CD1c-positive myeloid dendritic cell (primary cell): Measurements from ENCODE around the gene HNRNPA3.
"Not testable (repeated sequence)": the region's sequence is repeated elsewhere in the genome, so short reads cannot be mapped to it uniquely, and the experiment has no call there.

Experiments used
- DNase-seq: peaks from one replicate; pipeline ENCODE4 v3.0.0-alpha.2; 2016; ENCODE audit errors: extremely low spot score

HNRNPA3 gene

DNA sequence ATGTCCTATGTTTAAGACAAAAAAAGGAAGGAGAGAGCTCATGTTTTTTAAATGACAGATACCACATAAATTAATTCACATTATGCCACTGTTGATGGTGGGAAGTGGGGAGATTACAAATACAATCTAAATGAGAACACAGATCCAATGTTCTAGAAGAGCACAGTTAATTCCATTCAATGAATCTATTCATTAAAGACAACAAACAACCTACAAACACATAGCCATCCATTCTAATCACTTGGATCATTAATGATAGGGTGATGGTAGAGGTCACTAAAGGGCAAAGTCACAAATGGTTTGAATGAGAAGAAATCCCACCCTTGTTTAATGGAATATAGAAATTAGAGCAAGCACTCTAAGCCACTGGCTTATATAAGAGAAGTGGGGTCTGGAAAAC lies 21.7 kb downstream of the HNRNPA3 start:
- no peak for DNase-seq

DNA sequence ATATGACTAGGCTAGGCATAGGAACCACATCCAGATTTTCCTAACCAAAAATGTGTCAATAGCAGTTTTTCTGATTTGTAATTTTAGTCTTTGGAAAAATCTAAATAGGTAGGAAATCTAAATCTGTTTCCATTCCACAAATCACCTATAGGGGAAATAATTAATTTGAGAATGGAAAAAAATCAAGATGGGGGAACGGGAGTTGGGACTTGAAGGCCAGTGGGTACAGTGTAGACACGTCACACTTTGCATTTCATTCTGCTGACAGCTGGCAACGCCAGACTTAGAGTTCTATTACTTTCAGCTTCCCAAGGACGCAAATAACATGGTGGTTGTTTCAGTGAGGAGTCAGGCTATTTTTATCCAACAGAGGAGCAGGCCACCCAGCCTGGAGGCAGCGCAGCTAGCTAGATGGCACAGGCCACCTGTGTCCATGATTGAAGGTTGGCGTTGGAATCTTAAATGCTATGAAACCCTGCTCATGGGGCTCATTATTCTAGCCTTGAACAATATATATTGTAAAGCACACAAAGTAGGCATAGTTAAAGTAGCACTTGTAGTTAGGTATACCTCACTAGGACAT lies 23.4 kb downstream of the HNRNPA3 start:
- DNase-seq, result no peak

- no peak for DNase-seq
These were observed 25.3 kb downstream of the HNRNPA3 start for GRCh38 chr2:177237932-177238331.

GRCh38 chr2:177239053-177239452 lies 26.5 kb downstream of the HNRNPA3 start:
- no peak for DNase-seq

DNA sequence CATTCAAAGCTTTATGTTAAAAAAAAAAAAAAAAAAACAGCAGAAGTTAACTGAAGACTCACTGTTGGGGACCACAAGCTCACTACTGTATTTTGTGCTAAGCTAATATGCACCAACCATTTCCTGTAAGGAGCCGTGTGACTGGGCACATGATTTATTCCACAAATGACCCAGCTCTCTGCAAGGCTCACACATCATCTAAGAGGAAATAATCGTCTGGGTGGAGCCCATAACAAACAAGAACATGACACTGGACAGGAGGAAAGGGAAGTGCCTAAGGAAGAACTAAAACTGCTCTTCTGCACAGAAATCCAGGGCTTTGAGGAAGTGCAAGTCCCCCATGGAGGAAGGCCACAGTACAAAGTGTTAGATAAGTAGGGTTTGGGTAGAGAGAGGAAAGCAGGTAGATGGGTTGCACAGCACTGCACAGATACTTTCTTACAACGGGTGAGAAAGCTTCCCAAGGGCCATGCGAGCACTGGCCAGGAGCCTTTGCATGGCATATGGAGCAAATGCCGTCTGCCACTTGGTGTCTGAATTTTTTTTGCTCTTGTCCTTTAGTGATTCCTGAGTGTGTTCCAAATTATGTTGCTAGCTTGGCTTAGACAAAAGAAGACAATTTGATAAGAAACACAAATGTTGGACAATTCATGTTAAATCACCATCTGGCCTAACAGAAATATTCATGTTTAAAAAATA lies 27.5 kb downstream of the HNRNPA3 start:
- peak; percentile 95 for DNase-seq

GRCh38 chr2:177241711-177242120 lies 29.1 kb downstream of the HNRNPA3 start:
- no peak for DNase-seq

- peak; percentile 84 for DNase-seq
These were observed 29.8 kb downstream of the HNRNPA3 start for GRCh38 chr2:177242121-177242987.

GRCh38 chr2:177243073-177243472 lies 30.5 kb downstream of the HNRNPA3 start:
- DNase-seq, result no peak

GRCh38 chr2:177243476-177243875 lies 30.9 kb downstream of the HNRNPA3 start:
- no peak for DNase-seq

GRCh38 chr2:177244244-177244771 lies 31.7 kb downstream of the HNRNPA3 start:
- DNase-seq, result no peak

DNA sequence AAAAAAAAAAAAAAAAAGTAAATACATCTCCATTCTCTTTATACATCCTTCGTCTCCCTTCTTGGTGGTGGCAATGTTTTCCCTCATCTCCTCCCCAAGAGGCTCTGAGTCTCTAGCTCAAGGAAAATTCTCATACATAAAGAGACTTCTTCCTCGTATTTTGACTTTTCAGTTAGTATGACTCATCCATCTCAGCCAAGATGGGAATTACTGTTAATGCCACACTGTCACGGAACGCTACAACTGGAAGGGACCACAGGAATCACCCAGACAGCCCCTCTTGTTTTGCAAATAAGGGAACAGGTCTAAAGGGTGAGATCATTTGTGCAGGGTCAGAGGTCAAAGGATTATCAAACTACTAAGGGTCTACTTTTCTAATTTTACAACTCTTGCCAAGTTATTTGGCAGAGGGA lies 32.4 kb downstream of the HNRNPA3 start:
- DNase-seq, result peak; percentile 84

GRCh38 chr2:177246000-177246399 lies 33.4 kb downstream of the HNRNPA3 start:
- no peak for DNase-seq

GRCh38 chr2:177246523-177247030 lies 34.0 kb downstream of the HNRNPA3 start:
- DNase-seq, result not testable (repeated sequence)

DNA sequence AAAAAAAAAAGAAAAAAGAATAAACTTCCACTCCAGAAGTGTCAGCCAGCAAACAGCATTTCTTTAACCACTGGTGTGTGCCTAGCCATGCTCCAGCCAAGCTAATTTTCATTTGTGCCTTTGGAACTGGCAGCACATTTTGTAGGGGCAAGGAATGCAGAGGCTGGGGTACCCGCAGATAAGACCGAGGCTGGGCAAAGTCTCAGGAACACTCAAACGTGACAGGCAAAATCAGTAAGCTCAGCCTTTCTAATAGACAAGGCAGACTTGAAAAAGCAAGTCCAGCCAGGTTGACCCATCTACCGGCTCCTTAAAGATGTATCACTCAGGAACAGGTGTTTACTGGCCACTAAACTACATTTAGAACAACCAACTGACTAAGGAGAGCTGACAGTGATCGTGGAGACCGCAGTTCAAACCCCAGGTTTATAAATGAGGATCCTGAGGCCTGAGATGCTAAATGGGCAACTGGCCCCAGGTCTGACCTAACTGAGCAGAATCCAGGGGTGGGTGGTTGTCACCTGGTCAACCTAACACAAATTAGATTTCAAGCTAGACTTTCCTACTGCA lies 35.2 kb downstream of the HNRNPA3 start:
- no peak for DNase-seq

- no peak for DNase-seq
These were observed 36.4 kb downstream of the HNRNPA3 start for GRCh38 chr2:177249038-177249437.

DNA sequence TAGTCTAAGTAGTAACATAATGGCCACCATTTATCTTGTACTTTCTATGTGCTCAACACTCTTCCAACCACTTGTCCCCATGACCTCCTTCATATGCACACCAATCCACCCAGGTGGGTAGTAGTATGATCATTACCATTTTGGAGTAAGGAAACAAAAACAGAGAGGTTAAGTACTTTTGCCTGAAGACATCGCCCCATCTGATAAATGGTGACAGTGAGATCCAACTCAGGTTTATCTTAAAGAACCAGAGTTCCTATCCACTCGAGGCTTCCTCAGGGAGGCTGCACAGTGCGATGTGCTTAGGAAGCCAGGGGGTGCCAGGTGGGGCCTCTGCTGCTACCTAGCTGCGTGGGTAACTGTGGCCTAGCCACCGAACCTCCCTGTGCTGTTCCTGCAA lies 37.9 kb downstream of the HNRNPA3 start:
- no peak for DNase-seq

GRCh38 chr2:177251165-177251542 lies 38.6 kb downstream of the HNRNPA3 start:
- DNase-seq, result no peak

GRCh38 chr2:177252808-177253531 lies 40.4 kb downstream of the HNRNPA3 start:
- DNase-seq, result no peak

DNA sequence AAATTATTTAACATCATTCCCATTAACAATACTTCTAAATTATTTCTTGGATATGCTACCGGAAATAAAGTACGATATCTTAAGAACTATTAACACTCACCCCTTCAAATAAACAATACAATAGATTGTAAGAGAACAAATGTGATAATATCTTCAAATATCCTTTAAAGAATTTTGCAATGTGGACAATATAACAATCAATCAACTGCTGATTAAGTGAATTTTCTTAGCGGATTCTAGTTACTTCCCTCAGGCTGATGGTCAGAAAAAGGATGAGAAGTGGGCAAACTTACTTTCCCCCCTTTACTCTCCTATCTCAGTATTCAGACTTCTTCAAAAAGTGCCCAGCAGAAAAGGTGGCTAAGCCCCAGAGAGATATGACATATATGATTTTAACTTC lies 41.1 kb downstream of the HNRNPA3 start:
- DNase-seq, result no peak

DNA sequence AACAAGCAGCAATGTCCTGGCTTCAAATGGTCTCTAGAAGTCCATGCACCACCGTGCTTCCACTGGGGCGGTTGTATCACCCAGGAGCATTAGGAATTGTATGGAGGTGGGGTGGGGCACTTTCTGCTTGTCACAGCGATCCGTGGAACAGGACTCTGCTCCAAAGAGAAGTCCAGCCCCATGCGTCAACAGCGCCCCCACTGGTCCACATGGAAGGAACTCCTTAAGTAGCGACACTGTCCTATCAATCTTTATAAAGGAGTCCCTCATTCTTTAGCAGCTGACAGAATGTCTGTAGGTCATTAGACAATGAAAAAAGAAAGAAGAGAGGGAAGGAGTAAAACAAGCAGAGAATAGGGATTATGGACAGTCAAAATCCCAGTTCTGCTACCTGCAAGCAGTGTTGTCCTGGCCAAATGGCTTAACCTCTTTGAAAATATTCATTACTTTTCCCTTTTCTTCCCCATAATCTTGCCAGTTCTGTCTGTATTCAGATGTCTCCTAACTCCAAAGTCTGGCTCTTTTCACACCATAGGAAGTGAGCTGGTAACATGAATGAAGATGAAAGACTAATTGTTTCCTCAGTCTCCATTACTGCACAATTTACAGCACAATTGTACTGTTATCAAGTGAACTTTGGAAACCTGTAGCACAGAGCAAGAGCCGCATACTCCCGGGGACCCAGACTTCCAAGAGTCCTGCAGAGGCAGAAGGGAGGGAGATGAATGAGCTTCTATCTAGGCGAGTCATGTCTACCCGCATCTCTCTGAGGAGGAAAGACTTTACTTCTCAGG lies 42.0 kb downstream of the HNRNPA3 start:
- no peak for DNase-seq

- DNase-seq, result no peak
These were observed 42.6 kb downstream of the HNRNPA3 start for GRCh38 chr2:177255227-177255601.
